HG02588 (cell line): ENCODE results near the gene RAB3A.

Experiments
- ATAC-seq: cut with Tn5 transposase; IDR thresholded peaks from one replicate; pipeline ENCODE4 v1.9.1; 2021; ENCODE audit warnings: mild to moderate bottlenecking, moderate library complexity; ENCODE audit not compliant: unreplicated experiment

RAB3A gene, protein sequence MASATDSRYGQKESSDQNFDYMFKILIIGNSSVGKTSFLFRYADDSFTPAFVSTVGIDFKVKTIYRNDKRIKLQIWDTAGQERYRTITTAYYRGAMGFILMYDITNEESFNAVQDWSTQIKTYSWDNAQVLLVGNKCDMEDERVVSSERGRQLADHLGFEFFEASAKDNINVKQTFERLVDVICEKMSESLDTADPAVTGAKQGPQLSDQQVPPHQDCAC

DNA sequence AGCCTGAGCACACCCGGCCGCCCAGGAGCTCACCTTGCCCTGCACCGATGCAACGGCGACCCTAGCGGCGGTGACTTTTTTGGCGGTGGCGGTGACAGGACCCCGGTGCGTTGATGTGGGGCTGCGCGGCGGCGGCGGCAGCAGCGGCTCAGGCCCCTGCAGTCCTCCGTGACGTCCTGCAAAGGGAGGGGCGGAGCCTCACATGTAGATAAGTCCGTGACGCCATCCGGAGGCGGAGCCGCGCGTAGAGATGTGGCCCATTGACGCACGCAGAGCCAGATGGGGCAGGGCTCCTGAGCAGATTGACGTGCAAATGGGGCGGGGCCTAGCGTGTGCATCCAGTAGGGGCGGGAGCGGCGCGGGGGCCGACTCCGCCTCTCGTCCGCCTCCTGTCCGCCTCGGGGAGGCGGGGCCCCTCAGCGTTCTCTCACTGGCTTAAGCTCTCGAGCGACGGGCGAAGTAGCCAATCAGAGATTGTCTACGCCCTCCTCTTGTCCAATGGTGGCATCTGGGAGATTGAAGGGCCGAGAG lies at the start of gene RAB3A:
Gene RAB3A (minus strand): TSS at position 180 of the 531 bp plus-strand sequence. CDS start 1,302 bp downstream, outside the sequence.
- ATAC-seq: peak; percentile 85

DNA sequence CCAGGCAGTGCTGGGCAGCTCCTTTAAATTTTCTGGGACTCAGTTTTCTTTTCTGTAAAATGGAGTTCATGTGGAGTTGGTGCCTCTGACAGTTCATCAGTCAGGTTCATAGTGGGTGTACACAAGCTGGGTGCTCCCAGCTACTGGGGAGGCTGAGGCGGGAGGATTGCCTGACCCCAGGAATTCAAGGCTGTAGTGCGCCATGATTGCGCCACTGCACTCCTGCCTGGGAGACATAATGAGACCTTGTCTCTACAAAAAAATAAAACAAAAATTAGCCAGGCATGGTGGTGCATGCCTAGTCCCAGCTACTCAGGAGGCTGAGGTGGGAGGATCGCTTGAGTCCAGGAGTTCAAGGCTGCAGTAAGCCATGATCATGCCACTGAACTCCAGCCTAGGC lies 49.3 kb upstream of the RAB3A start:
- no peak for ATAC-seq

DNA sequence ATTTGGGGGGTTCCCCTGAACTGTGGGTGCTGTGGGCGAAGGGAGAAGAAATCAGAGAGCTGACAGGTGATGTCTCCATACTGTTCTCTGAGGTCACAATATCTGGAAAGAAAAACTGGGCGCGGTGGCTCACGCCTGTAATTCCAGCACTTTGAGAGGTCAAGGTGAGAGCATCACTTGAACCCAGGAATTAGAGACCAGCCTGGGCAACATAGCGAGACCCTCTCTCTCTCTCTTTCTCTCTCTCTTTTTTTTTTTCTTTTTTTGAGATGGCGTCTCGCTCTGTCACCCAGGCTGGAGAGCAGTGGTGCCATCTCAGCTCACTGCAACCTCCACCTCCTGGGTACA lies 48.5 kb upstream of the RAB3A start:
- no peak for ATAC-seq

DNA sequence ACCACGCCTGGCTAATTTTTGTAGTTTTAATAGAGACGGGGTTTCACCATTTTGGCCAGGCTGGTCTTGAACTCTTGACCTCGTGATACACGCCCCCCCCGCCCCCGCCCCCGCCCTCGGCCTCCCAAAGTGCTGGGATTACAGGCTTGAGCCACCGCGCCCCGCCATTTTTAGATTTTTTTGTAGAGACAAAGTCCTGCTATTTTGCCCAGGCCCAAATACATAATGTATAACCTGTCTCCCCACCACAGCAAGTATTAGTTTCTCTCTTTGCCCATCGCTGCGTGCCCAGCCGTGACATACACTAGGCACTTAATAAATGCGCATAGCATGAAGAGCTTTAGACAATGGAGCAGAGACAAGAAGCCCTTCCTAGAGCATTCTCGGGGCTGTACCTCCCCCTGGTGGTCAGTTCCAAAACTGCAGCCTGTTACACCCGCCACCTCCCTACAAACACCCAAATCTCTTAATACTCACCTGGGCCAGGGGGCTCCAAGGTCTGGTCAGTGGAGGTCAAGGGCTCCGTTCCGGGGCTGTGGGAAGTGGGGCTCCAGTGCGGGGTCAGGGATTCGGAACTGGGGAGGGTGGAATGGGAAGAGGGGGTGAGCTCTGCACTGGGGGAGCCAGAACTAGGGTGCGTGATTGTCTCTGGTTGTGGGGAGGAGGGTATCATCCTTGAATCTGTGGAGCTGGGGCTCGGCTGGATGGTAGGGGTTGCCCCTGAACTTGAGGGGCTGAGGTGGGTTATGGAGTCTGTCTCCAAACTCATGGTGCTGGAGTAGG lies 47.9 kb upstream of the RAB3A start:
- ATAC-seq: no peak

DNA sequence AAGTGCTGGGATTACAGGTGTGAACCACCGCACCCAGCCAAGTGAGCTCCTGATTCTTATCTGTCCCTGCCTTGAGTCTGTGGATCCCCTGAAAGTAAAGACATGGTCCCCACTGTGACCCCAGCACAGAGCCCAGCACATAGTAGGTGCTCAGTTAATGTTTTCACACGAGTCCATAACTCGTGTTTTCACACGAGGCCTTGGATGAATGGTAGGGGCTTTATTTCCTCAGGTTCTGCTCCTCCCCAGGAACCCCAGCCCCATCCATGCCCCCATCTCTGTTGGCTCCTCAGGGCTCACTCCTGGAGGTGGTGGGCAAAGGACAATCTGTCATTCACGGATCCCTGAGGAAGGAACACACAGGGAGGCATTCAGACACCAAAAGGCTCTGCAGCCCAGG lies 46.0 kb upstream of the RAB3A start:
- no peak for ATAC-seq

DNA sequence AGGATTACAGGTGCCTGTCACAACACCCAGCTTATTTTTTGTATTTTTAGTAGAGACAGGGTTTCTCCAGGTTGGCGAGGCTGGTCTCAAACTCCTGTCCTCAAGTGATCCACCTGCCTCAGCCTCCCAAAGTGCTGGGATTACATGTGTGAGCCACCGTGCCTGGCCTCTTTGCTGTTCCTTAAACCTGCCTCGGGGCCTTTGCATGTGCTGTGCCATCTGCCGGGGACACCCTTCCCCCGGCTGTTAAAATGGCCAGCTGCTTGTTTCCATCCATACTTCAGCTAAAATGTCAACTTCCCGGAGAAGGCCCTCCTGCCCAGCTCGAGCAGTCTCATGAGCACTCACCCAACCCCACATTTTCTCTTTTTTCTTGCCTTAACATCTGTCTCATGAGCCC lies 41.5 kb upstream of the RAB3A start:
- ATAC-seq: no peak

DNA sequence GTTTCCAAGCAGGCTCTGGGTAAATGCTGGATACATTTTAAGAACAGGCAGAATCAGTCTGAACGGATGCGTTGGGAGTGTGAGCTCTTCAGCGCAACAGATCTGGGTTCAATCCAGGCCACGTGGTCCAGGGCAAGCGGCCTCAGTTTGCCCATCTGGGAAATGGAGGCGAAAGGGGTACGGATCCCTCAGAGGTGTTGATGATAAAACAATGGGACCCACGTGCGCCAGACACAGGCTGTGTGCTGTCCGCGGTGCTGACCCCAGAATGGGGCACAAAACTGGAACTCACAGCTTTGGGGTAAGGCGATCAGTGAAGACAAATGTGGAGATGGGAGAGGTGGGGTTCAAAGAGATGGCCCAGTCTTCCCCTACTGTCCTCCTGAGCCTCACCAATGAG lies 35.5 kb upstream of the RAB3A start:
- ATAC-seq: no peak

DNA sequence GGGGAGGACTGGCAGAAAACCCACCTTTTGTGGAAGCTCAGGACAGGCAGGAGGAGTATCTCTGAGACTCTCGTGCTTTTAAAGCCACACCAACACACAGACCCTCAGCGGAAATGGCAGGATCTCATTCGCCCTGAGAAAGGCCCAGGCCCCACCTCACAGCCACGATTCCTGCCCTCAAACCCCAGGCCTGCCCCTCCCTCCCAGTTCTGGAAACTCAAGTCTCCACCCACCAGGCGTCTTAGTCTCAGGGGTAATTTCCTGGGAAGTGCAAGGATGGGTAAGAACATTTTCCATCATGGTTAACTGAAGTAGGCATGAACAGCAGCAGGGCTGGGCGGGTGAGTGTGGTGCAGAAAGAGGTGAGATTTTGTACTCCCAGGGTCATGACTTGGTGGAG lies 30.4 kb upstream of the RAB3A start:
- no peak for ATAC-seq

DNA sequence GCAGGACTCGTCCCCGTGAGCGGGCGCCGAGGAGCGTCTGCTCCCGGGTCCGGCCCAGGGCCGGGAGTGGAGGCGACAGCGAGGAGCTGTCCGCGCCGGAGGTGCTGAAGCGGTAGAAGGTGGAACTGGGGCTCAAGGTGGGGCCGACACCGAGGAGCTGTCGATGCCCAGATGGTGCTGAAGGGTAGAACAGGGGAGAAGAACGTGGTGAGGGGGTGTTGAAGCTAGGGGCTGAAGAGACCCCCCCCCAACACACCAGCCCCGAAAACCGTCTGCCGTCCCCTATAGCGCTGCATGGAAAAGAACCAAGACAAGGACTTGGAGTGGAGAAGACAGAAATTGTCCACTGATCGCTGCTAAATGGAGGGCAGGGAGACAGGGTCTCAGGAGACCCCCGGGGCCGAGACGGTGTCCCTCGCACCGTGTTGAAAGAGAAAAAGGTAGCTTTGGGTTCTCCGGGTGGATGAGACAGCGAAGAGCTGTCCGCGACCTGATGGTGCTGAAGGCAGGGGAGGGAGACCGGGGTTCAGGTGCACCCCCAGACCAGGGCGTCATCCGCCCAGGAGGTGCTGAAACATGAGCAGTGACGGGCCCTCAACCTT lies 29.5 kb upstream of the RAB3A start:
- no peak for ATAC-seq

DNA sequence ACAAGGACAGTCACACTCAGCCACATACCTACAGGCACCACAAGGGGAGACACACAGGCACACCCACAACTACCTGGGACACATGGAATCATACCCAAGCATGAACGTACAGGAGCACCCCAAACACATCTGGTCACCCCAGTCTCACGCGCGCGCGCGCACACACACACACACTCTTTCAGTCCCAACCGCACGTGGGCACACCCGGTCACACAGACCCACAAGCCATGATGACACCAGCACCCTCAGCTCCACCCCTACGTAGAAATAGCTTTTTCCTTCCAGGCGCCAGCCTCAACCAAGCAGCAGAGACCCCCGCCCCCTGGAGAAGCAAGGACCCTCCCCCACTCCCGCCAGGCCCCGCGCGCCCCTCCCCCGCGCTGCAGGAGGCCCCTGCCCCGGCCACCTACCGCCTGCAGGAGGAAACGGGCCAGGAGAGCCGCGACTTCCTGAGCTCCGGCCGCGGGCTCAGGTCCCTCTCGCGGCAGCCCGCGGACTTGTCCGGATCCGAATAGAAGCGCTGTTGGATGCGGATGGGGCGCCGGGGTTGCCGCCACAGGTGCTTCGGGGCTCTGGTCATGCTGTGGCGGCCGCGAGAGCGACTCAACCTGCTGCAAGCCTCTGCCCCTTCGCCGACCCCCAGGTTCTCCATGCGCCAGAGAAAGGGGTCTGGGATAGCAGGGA lies 28.8 kb upstream of the RAB3A start:
- no peak for ATAC-seq

DNA sequence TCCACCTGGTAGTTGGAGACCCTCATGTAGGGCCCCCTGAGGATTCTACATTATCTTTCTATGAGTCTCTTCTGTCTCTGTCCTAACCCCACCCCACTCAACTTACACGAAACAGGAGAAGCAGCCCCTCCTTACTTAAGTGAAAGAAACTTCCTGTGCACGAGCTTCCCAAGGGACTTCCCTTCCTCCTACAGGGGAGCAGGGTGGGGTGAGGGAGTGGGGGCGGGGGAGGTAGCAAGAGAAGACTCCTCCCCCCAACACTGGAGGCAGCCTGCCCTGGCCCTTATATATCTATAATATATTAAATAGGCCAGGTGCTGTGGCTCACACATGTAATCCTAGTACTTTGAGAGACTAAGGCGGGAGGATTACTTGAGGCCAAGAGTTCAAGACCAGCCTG lies 27.9 kb upstream of the RAB3A start:
- no peak for ATAC-seq

DNA sequence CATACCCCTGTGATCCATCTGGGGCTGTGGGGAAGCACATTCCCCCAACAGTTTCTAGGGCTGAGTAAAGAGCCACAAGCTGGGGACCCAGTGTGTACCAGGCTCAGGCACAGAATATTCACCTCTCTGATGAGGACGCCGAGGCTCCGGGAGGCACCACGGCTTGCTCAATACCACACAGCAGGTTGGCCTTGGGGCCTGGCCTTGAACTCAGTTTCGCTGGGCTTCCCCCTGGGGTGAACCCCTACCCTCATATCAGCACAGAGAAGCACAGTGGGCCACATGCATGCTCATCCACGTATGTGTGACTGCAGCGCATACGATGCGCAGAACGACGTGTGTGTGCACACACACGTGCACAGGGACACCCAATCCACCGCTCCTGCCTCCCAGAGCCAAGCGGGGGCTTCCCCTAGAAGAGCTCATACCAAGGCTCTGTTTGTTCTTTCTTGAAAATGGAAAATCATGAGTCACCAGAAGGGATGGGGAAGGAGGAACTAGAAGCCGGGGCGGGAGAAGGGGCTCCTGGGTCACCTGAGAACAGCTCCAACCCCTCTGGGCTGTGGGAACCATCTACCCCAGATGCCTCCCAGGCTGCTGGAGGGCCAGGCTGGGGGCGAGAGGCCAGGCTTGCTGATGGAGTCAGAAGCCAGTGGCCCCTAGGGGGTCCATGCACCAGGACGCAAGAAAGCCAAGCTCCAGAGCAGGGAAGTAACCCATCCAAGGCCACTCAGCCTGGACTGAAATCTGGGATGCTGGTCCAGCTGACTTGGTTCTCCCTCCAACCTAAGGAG lies 27.3 kb upstream of the RAB3A start:
- ATAC-seq: no peak

DNA sequence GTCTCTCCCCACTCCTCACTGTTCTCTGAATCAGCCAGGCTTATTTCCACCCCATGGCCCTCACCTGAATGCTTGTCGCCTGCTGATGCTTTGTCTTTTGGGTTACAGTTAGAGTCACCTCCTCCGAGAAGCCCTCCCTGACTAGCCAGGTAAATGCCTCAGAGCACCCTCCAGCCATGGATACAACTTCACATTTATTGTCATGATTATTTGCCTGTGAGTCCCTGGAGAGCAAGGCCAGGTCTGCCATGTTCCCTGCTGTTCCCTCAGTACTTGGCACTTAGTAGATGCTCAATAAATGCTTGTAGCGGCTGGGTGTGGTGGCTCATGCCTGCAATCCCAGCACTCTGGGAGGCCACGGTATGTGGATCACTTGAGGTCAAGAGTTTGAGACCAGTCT lies 26.1 kb upstream of the RAB3A start:
- ATAC-seq: no peak

DNA sequence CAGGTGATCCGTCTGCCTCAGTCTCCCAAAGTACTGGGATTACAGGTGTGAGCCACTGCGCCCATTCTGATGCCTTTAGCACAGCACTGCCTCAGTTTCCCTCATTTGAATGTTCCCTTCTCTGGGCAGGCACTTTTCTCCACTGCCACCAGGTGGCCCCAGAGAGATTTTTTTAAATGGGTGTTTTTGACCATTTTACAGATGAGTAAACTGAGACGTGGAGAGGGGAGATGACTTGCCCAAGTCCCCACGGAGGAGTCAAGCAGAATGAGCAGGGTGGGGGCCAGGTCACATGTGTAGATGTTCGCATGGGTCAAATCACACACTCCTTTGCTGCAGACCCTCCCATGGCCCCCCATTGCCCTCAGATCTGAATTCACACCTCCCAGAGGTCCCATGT lies 25.6 kb upstream of the RAB3A start:
- ATAC-seq: no peak

DNA sequence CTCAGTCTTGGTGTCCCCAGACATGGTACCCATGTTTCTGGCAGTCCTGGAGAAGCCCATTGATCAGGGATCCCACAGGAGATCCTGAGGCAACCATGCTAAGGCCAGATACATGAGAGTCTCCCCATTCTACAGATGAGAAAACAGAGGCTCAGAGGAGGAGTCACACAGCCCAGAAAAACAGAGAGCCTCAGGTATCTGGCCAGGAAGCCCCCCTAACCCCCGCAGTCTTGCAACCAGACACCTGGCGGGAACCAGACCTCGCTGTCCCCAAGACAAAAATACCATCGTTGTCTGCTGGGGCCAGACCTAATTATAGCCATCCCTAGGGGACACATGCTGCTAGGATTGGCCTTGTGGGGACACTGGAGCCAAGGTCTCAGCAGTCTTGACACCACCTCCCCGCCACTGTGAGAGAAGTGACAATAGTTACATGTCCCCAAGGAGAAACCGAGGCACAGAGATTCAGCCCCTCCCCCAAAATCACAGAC lies 24.0 kb upstream of the RAB3A start:
- no peak for ATAC-seq

DNA sequence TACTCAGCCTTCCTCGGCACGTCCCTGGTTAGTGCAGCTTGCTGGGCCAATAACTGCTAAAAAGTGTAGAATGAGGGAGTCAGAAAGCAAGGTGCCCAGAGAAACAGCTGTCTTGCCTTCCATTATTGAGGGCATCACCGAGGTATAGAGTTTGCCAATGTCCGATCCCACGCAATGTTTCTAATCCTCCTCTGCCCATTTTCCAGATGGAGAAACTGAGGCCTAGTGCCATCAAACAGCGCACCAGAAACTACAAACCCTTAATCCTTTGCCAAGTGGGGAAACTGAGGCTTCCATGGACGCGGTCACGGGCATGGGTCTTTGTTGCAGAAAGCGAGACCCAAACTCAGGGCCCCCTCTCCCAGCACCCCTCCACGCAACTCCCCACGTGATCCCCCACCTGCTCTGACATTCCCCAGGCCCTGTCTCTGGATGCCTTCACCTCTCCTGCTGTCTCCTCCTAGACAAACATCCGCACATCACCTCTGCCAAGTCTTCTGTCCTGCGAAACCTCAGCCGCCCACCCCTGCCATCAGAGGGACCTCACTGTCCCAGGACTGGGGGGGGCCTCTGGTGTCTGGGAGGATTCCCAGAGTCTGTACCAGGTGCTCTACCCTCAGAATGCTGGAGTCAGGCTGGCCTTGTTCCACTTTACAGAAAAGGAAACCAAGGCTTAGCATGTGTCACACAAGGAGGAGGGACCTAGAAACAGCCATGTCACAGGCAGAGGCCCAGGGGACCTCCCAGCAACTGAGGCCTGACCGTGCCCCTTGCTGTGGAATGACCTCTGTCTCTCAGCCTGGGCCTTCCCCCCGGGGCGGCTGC lies 23.3 kb upstream of the RAB3A start:
- ATAC-seq: no peak

DNA sequence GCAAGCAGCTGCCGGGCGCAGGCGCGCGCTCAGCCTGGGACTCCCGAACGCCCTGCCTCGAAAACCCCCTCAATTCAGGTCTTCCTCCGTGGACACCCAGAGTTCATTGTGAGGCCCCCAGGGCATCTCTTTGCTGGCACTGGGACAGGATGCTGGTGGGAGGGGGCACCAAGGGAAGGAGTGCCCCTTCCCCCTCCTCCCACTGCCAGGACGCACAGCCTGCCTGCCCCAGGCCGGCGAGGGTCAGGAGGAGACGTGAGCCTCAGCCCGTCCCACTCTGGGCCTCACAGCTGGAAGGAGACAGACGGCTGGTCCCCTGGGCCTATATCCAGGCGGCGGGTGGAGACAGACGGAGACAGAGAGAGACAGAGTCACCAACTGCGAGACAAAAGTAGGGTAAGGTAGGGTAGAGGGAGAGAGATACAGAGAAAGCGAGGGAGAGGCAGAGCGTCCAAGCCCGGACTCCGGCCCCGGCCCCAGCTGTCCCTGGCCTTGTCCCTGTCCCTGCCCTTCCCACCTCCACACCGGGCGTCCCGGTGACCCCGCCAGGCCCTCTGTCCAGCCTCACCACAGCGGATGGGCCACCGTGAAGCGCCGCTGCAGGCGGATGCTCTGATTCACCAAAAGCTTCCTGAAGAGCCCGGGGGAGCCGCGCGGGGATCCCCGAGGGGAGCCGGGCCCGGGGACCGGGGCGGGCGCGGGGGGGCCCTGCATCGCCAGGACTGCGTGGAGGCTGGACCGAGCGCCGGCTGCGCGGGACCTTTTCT lies 22.0 kb upstream of the RAB3A start, which contains the start of gene PDE4C:
Gene PDE4C (minus strand): TSS at position 737 of the 767 bp plus-strand sequence. CDS start 23 bp downstream, at position 714.
- no peak for ATAC-seq

DNA sequence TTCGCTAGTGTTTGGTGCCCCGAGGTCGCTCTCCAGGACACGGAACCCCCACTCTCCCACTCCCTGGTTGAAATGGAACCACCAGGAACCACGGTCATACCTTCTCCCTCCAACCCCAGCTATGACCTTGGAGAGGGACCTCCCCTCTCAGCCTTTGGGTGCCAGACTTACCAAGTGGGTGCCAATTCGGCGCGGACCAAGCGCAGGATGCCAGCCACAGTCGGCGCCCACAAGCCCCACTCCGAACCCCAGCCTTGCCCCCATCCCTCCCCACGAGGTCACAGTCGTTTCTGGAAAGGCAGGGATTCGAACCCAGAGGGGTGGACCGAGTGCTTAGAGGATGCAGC lies 21.5 kb upstream of the RAB3A start:
- no peak for ATAC-seq
